NCI-H146 treated with DMSO at 0.1 percent for 48 hours (cell line): ENCODE measurements around the gene GPR33.
"Not testable (repeated sequence)": the region's sequence is repeated elsewhere in the genome, so short reads cannot be mapped to it uniquely, and the experiment has no call there.

ENCODE experiments used
- DNase-seq: peaks from one replicate; lab custom pipeline; 2025; ENCODE audit not compliant: unreplicated experiment; lab: John Stamatoyannopoulos, UW

GPR33 gene

DNA sequence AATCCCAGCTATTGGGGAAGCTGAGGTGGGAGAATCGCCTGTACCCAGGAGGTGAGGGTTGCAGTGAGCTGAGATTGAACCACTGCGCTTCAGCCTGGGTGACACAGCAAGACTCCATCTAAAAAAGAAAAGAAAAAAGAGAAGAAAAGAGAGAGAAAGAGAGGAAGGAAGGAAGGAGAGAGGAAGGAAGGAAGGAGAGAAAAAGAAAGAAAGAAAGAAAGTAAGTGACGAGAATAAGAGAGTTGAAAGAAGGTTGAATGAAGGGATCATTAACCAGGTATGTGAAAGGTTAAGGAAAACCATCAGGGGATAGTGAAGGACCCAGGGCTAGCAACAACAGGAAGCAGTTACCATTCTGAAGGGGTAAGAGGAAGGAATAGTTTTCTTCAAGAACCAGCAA lies 26.3 kb downstream of the GPR33 start:
- DNase-seq = no peak

DNA sequence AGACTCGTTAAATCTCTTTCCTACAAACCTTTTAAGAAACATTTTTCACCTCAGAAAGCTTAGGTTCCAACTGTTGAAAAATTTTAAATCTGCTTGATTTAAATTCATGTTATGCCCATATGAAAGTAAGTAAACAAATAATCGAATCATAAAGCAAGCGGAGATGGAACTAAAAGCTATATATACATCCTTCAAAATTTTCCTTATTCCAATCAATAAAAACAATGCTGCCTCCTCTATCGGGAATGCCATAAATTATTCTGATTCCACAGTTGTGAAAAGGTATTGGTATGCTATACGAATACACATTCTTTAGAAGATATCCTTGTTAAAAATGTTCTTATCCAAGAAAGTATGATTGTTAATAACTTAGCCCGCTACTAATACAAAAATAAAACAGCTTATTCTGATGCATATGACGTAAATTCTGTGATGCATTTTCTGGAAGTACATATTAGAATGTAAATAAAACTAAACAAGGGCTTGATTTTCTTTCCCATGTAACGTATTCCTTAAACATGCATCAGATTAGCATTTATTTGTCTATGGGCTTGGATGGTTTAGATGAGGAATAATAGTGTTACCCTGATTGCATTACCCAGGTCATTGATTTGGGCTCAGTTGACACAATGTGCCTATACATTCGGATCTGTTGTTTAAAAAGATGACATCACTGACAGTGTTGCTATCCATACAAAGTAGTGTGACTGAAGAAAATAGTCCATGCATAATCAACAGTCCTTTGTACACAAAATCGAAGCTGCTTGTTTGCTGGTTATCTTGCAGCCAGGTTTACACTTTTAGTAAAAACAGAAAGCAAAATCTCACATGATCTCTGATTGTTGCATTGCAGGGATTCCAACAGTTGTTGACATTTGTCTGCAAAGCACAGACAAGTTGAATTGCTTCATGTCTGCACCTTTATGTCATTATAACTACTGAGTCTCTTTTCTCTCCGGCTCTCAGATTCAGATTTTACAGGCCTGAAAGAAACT lies 29.9 kb downstream of the GPR33 start:
- DNase-seq = peak; percentile 5

DNA sequence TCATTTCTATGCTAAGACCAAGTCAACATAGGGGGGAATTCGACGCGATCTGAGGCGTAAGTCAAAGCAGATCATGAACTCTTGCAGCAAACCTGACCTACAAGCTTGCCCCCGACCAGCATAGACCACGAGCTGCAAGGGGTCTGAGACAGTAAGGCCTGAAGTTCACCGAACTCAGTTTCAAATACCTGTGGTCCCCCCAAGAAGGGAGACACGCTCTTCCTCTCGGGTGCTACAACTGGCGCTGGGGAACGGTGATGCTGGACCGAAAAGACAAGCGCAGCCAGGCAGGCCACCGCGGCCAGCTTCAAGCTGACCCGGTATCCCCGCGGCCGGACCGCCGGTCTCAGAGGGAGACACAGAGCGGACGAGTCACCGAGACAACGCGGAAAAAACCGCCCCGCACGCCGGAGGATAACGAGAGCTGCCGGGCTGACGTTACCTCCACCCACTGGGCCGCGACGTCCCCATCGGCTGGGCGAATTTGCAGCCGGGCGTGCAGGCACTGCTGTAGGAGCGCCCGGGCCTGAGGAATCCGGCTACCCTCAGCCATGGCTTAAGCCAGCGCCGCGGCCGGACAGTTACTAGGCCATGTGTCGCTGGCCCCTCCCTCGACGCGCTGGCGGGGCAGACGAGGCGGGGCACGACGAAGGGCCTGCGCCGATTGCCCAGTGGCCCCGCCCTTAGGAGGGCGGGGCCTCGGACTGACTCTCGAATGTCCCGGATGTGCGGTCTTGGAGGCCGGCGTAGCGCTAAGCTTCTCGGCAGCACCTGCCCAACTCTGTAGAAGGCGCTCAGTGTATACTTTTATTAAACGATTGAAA lies 30.8 kb downstream of the GPR33 start, which contains the start of gene DTD2:
Gene DTD2 (minus strand): TSS at position 666 of the 824 bp plus-strand sequence. CDS start 113 bp downstream, at position 553.
- DNase-seq = peak; percentile 71

DNA sequence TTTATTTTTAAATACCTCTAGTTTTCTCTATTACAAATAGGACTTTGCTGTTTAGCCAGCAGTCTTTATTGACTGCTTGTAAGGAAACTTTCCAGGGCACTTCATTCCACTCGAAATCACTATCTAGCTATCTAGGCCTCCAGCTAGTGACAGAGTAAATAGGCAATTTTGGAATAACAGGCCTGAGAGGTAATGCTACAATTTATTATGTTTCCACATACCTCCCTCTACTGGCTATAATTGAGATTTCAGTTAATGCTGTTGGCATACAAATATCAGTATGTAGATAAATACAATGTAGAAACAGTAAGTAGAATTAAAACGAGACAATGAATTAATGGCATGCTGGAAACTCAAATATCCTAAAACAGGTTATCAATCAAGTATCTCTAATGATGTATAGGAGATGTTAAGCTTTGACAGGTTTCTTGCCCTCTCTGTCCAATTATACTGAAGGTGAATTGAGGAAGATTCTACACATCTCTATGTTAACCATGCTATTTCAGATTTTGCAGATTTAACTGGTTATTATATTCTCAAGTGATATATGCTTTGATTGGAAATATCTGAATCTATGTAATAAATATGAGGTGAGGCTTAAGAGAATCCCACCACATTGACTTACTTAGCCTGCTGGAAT lies 37.7 kb downstream of the GPR33 start:
- peak; percentile 1 for DNase-seq

DNA sequence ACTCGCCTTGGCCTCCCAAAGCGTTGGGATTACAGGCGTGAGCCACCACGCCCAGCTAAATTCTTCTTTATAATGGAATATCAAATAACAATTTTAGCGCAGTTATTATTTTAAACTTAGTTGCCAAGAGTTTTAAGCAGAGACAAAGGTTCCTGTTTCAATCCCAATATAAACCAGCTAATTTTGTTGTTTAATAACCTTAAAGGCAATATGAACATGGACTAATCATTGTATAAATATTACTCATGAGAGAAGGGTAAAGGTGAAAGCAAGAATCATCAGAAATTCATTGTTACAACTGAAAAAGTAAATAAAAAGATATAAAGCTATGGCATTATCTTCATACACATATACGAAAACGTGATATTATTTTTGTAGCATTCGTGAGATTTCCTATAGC lies 38.7 kb downstream of the GPR33 start:
- no peak for DNase-seq

DNA sequence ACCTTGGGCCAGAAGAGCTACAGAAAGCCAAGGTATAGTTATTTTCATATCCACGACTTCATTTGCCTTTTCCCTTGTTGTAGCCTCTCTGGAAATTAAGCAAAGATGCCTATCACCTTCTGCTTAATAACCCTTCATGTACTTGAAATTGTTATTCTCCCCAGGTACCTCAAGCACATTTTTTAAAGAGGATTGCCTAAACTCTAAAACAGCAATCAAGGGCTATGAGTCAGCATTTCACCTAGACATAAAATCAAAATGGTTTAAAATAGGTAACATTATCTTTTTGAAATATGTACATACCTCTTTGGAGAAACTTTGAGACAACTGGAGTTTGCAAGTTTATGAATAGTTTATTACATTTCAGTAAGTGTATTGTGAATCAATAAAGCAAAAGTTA lies 42.1 kb downstream of the GPR33 start:
- DNase-seq = no peak

DNA sequence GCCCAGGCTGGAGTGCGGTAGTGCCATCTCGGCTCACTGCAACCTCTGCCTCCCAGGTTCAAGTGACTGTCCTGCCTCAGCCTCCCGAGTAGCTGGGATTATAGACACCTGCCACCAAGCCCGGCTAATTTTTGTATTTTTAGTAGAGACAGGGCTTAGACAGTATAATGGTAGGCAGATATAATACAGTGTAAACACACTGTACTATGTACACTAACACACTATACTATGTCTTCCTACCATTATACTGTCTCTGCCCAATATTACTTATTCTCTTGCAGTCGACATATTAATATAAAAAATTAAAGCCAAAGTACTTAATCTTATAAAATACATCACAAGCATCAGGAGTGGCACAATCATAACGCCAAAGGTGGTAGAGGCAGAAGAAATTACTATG lies 45.6 kb downstream of the GPR33 start:
- no peak for DNase-seq

DNA sequence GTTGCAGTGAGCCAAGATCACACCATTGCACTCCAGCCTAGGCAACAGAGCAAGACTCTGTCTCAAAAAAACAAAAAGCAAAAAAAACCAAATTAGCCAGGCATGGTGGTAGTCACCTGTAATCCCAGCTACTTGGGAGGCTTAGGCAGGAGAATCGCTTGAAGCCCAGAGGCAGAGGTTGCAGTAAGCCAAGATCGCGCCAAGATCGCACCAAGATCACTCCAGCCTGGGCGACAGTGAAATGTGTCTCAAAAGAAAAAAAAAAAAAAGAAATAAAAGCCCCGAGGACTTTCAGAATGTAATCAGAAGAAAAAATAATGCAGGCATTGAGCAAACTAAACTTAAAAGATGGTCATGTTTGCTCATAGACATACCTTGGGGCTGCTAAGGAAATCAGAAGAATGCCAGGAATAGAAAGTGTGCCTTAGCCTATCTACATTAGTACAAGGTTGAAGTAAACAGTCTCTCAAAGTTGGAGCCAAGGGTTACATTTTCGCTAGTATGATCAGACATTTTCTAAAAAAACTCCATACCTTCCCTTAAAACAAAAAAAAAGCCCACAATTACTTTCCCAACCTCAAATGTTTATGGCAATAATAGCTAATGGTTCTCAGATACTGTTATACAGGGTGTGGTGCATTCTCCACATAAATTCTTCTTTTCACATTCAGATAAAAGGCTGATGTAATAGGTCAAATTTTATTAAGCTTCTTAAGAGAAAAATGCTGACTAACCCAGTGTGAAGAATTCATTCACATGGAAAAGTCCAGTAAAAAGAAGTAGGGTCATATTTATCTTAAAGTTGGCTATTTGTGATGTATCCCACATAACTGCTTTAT lies 46.3 kb downstream of the GPR33 start:
- no peak for DNase-seq

DNA sequence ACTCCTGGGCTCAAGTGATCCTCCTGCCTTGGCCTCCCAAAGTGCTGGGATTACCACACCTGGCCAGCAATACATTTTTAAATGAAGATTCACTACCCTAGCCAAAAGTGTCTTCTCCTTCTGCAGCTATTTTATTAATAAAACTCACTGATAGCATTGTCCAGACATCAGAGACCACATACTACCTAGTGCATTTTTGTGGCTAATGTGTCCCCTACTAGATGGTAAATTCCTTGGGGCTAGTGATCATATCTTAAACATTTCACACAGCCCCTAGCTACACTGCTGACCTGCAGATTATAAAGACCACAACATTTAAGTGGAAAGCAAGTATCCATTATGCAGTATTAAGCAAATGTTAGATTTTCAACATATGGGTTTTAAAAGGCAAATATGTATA lies 47.6 kb downstream of the GPR33 start:
- DNase-seq = no peak

DNA sequence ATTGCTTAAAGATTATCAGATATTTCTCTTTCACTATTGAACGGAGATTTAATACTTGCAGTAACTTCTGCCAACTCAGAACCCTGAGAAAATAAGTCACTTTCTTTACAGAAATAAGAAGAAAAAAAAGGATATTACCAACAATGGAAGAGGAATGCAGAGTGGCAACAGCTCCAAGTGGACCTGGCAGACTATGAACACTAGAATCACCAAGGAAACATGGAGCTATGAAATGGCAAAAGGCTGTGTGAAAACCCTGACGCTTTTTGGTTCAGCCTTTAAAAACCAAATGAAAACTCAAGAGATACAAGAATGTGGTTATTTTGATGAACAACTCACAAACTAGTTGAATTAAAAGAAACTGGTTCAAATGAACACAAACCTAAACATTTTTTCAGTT lies 48.3 kb downstream of the GPR33 start:
- DNase-seq = no peak

DNA sequence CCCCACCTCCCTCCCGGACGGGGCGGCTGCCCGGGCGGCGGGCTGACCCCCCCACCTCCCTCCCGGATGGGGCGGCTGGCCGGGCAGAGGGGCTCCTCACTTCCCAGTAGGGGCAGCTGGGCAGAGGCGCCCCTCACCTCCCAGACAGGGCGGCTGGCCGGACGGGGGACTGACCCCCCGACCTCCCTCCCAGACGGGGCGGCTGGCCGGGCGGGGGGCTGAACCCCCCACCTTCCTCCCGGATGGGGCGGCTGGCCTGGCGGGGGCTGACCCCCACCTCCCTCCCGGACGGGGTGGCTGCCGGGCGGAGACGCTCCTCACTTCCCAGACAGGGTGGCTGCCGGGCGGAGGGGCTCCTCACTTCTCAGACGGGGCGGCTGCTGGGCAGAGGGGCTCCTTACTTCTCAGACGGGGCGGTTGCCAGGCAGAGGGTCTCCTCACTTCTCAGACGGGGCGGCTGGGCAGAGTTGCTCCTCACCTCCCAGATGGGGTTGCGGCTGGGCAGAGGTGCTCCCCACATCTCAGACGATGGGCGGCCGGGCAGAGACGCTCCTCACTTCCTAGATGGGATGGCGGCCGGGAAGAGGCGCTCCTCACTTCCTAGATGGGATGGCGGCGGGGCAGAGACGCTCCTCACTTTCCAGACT lies 50.7 kb downstream of the GPR33 start:
- DNase-seq = not testable (repeated sequence)

DNA sequence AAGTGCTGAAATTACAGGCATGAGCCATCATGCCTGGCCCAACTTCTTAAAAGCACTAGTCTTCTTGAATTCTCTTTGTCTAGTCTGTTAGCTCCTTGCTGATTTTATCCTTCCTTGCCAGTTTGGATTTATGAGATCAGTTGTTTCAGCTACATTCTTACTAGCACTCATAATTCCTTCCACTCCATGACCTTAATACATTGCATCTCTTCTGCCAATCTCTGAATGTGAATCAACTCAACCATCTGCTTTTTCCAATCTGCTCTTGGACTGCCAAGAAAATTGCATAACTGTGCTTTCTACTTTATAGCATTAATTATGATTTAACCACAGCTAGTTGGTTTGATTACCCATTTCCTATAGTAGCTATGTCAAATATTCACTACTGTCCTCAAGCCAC lies 52.6 kb downstream of the GPR33 start:
- DNase-seq = no peak
